NCI-H446 (cell line): ENCODE data around the gene TMEM127.
"Not testable (repeated sequence)": the region's sequence is repeated elsewhere in the genome, so short reads cannot be mapped to it uniquely, and the experiment has no call there.

Experiments used
- DNase-seq, 2 experiments: peaks; one replicate each; lab custom pipeline; 2025; lab: John Stamatoyannopoulos, UW

The TMEM127 gene, protein sequence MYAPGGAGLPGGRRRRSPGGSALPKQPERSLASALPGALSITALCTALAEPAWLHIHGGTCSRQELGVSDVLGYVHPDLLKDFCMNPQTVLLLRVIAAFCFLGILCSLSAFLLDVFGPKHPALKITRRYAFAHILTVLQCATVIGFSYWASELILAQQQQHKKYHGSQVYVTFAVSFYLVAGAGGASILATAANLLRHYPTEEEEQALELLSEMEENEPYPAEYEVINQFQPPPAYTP

DNA sequence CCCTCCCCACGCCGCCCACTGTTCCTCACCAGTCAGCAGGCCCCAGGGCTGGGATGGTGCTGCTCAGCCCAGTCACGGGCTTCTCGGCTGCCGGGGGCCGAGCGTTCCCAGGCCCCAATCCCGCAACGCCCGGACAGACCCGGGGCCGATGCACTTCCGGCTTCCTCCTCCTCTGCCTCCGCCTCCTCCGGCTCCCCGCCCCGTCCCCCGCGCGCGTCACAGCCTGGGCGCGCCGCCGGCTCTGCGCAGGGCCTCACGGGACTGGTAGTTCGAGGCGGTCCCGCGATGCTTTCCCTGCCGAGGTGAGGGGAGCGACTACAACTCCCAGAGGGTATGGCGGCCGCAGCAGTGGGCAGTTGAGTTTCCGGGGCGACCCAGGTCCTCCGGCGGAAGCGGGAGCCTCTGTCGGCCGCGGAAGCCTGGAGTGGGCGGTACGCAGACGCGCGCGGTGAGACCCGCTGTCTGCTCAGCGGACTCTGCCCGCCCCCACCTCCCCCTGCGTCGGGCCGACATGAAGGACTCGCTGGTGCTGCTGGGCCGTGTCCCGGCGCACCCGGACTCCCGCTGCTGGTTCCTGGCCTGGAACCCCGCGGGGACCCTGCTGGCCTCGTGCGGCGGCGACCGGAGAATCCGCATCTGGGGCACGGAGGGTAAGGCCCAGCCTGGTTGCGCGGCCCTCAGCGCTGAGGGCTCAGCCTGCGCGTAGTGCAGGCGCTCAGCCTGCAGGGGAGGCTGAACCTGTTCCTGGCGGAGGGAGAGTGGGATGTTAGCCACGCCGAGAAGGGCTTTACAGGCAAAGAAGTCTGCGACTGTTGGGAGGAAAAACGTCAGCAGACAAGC, at the start of gene TMEM127, which contains the start of gene CIAO1:
Gene TMEM127, minus strand, starts transcription at position 158 of the 840 bp plus-strand sequence. CDS start 616 bp downstream, outside the sequence.
Gene CIAO1, plus strand, starts transcription at position 386 of the 840 bp plus-strand sequence. Its CDS starts 126 bp downstream, at position 512.
- DNase-seq, result peak; percentile 93 to 97

DNA sequence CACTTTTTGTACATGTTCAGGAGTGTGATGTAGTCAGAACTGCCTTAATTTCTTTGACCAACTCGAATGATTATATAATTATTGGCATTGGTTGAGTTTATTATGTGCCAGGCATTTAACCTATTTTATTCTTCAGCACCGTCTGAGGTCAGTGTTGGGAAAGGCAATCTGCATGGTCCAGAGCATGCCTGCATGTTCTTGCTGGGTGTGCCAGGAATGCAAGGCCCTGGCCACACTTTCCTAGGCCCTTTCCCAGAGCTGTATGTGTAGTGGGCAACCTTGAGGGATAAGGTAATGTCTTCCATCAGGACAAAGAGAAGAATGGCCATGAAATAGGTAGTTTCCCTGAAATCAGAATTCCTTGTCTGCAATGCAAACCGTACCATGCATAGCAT, 49.2 kb upstream of the TMEM127 start:
- no peak for DNase-seq

DNA sequence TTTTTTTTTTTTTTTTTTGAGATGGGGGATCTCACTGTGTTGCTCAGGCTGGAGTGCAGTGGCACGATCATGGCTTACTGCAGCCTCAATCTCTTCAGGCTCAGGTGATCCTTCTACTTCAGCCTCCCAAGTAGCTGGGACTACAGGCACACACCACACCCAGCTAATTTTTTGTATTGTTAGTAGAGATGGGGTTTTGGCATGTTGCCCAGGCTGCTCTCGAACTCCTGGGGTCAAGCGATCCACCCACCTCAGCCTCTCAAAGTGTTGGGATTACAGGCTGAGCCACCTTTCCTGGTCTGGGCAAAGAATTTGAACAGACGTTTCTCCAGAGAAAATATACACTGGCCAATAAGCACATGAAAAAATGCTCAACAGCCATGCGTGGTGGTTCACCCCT, 42.5 kb upstream of the TMEM127 start:
- DNase-seq, result no peak

DNA sequence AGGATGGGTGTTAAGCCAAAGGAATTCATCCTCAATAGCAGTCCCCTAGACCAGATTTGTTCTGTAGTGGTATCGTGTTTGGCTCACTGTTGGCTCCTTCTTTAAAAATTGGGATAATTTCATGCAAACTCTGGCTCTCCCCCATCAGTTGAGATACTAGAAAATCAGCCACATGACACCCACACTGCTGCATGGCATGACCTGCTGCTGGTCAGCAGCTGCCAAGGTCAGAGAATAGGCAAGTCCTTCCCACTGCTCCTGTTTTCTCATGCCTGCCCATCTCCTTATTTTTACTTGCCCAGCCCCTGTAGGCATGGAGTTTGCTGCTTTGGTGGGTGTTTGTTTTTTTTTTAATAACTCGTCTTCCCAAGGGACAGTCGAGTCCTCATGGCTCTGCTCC, 40.6 kb upstream of the TMEM127 start:
- DNase-seq, result no peak

DNA sequence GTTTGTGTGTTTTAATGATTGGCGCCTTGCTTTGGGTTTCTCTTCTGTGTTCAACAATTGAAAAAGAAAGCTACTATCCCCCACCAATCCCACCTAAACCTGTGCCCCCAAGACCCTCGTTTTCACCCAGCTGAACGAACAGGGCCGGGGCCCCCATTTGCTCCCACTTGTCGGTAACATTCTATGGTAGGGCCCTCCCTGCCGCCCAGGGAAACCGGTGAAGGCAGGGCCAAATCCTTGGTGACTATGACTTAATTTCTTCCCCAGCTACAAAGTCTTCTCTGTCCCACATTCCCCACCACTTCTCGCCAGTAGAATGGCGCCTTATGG, 40.1 kb upstream of the TMEM127 start:
- no peak for DNase-seq

DNA sequence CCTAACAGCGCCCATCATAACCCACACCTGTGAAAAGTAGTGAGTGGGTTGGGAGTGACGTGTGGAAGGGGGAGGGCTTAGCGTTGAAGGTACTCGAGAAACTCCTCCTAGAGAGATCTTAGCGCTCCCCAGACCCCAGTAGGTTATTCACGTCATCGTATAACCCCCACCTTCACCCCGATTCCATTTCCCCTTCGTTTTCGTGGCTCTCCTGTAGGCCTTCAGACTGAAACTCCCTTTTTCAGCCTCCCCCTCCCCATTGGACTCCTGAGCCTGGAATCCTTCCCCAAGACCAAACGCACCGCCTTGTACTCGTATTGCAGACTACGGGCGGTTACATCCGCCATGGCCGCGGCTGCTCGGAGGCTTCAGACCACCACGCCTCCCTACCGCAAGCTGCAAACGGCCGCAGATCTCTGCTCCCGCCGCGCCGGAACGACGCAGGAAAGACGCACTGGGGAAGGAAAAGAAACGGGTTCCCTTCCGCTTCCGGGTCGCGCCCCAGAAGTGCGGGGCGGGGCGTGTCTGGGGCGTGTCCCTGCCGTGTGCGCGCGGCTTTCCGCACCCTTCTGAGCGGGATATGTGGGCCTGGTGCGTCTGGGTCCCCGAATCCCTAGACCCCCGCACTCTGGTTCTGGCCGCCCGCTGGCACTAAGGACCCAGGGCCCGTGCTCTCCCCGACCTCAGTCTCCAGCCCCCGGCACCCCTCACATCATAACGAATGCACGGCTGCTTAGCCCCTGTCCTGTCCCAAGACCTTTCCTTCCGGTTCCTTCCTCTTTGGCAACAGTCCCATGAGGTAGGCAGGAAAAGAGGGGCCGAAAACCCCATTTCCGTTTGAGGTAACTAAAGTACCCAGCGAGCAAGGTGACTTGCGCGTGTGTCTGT, 39.5 kb upstream of the TMEM127 start, which contains the start of gene SNRNP200:
Gene SNRNP200, minus strand, starts transcription at position 456 of the 888 bp plus-strand sequence. Its CDS starts 109 bp downstream, at position 347.
- peak; percentile 83 to 89 for DNase-seq

DNA sequence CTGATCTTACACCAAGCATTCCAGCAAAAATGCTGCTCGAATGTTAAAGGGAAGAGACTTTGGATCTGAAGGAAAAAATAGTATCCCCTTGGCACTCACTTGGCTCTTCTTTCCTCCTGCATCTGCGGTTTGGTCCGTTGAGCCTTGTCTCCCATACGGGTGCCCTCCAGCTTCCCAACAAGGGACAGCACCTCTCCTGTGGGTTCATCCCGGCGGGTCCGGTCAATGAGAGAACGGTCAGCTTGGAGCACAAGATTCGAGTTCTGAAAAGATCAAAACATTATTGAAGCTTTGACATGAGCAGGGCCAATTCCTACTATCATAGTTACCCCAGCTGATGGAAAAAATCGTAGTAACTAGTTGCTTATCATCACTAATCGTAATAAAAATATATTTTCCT, 38.8 kb upstream of the TMEM127 start:
- no peak for DNase-seq

DNA sequence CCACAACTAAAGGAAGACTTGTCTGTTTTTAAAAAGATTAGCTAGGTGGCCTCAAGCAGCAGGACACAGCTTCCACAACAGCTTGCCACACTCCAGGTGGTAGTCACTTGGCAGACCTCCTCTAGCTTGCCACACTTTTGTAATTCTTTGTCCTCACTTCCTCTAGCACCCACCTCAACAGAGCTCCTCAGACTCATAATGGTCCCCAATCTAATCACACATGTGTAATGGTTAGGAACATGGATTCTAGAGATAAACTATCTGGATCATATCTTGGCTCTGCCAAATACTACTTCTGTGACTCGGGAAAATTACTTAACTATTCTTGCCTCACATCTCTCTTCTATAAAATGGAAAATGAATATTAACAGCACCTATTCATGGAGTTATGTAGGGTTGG, 36.1 kb upstream of the TMEM127 start:
- no peak for DNase-seq

DNA sequence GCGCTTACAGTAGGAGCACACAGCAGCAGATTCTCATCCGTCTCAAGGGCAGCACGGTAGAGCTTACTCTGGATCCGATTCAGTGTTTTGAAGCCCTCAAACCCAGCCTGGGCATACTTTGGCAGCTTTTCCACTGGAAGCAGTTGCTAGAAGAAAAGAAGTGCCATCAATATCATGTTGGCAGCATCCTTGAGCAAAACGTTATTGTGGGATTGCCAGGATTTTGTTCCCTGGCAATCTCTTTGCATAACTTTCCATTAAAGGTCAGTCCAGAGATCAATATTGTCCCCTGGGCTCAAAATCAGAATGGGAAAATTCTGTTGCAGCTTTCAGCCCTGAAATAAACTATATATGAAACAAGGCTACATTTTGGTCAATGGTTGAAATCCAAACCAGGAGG, 31.1 kb upstream of the TMEM127 start:
- no peak for DNase-seq

DNA sequence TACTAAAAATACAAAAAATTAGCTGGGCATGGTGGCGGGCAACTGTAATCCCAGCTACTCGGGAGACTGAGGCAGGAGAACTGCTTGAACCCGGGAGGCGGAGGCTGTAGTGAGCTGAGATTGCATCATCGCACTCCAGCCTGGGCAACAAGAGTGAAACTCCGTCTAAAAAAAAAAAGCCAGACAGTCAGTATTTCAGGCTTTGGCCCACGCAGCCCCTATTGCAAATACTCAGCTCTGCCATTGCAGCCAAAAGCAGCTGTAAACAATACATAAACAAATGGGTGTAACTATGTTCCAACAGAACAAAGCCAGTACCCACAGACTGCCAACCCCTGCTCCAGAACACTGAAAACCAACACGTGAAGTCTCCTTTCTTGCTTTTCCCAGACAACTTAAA, 28.5 kb upstream of the TMEM127 start:
- not testable (repeated sequence) for DNase-seq

DNA sequence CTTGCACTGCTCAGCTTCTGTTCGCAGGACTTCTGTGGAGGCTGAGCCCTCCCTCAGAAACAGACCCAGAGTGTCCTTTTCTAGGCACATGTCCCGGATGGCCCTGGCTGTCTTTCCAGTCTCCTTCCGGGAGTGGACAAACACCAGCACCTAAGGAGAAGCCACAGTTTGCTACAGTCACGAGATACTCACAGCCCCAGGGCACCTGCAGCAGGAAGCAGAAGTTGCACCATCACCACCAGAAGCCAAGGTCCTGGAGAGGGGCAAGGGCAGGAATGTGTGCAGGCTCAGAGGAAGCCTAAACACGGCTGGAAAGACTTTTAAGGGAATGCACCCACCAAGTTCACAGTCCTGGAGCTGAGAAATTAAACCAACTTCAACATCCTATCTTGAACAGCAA, 26.0 kb upstream of the TMEM127 start:
- no peak for DNase-seq

DNA sequence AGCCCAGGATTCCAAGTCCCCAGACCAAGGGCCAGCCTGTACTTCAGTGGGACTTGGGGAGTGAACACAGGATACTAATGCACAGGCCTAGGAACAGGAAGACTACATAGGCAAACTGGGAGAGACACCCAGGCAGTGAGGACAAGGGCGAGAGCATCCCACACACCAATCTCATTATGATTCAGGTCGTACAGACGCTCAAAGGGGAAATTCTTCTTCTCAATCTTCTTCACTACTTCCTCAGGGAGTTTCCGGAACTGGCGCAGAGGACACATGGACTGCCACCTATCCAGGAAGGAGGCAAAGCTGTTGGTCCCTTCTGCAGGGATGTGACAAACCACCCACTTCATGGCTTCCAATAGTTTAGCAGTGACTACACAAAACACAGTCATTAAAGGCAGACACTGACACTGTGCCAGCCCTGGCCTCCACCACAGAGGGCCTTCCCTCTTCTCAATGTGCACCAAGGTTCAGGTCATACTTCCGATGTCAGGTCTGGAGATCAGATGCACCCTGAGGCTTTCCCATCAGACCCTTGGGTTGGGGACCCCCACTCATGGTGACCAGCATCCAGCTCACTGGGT, 21.6 kb upstream of the TMEM127 start:
- DNase-seq, result no peak

DNA sequence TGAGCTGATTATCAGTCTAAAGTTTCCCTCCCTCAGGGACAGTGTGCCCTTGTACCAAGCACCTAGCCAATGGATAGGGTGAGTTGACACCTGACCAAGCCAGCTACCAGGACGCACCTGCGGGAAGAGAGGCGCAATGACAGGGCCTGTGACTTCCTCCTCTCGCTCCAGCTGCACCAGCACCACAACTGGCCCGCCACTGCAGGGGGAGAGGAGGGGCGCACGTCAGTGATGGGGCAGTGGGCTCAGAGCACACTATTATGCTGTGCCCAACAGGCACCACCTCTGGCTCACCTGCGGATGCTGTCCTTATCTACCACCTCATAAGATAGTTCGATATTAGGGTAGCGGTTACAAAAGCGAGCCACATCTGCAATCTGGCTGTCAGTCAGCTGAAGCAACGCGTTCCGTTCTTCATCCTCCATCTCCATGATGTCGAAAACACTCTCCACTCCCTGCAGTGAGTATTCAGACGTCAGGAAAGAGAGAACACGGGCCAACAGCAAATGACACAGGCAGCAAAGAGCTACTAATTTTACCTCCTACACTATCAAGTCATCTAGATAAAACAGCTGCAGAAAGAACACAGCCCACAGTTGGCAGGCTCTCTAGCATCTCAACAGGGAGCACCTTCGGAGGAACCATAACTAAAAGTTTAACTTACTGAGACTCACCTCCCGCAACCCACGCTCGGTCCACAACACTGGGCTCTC, 11.1 kb upstream of the TMEM127 start:
- no peak for DNase-seq

DNA sequence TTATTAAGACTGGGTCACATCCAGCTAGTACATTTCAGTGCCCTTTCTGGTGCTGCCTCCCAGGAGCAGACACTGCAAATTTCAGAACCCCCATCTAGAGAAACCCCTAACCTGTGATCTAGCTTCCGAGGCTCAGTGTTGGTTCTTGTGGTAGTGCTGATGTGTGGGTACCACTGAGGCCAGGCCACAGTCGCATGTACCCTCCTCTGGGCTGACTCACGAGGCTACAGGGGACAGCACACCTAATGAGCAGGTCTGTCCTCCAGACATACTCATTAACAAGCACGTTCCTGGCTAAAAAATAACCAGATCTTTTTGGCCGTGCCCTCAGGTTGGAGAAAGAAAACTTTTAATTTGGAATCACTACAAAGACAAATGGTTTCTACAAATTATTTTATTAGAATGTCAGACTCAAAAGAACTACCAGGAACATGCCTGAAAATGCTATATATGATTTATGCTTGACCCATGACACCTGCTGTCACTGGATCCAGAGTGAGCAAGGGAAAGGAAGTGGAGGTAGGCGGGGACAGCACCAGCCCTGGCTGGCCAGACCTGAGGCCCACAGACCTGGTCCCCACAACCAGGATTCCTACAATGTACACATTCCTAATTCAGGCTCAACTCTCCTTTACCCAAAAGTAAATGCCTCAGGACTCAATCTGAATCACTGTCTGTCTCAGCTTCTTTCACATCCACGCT, 8.7 kb upstream of the TMEM127 start:
- no peak for DNase-seq

DNA sequence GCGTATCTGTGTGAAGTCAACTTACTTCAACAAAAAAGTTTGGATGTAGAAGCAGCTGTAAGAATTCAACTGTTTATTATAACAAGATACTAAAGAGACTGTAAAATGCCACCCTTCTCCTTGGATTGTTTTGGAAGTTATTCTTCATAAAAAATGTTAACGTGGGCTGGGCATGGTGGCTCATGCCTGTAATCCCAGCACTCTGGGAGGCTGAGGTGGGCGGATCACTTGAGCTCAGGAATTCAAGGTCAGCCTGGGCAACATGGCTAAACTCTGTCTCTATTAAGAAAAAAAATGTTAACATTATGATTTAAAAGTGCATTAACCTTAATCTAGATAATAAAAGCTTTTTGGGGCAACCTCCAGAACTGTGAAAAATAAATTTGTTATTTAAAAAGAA, 8.0 kb upstream of the TMEM127 start:
- no peak for DNase-seq

DNA sequence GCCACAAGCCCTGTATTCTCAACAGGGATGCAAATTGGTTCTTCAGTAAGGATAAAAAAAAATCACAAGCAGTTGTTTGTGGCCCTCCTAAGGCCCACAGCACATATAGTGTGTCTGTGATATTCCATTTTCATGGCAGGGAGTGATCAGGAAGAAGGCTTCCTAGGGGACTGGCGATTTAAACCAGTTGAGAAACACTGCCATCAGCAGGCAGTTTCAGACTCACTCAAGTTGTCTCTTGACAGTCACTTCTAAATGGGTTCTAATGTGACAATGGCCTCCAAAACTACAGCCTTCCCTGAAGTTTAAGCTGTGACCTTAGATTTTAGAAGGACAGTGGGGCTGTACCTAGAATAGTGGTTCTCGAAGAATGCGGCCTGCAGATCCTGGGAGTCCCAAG, 6.2 kb upstream of the TMEM127 start:
- no peak for DNase-seq

DNA sequence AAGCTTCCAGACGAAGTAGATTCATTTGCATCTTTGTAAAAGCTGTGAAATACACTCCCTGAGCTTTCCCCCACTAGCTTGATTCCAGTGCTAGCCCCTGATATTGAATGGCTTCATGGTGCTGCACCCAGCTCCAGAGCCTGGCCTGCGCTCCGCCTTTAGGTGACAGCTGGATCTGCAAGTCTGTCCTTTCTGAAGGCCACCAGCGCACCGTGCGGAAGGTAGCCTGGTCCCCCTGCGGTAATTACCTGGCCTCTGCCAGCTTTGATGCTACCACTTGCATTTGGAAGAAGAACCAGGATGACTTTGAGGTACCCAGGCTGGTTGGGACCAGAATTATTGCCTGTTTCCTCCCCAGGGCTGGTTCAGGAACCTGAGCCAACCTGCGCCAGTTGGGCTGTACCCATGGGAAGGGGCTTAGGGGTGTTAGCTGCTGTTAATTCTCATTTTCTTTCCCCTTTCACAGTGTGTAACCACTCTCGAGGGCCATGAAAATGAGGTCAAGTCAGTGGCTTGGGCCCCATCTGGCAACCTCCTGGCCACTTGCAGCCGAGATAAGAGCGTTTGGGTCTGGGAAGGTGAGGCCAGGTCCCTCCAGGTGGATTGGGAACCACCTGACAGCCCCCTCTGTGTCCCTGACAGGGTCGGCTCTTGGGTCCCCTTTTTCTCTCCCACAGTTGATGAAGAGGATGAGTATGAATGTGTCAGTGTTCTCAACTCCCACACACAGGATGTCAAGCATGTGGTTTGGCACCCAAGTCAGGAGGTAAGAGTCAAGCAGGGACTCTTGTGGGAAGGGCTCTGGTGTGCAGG, 1.6 kb upstream of the TMEM127 start:
- DNase-seq, result peak in 1 of 2 experiments; percentile 39

DNA sequence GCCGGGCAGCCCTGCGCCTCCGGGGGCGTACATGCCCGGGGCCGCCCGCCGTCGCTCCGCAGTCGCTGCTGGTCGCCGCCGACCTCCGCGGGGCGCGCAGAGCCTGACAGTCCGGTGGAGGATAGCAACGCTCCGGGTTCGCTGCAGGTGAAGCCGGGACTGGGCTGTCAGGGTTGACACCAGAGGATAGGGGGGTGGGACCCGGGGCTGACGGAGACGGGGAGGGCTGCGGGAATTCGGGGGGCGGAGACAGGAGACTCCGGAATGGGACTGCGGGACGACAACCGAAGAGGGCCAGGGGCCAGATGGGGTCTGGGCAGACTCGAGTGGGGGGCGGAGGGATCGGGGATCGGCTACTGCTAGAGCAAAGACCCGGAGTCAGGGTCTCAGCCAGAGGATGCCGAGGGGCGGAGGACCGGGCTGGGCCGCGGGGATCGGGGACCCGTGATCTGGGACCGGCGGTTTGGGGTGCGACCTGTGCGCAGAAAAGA, 403 bp downstream of the TMEM127 start:
- no peak for DNase-seq

DNA sequence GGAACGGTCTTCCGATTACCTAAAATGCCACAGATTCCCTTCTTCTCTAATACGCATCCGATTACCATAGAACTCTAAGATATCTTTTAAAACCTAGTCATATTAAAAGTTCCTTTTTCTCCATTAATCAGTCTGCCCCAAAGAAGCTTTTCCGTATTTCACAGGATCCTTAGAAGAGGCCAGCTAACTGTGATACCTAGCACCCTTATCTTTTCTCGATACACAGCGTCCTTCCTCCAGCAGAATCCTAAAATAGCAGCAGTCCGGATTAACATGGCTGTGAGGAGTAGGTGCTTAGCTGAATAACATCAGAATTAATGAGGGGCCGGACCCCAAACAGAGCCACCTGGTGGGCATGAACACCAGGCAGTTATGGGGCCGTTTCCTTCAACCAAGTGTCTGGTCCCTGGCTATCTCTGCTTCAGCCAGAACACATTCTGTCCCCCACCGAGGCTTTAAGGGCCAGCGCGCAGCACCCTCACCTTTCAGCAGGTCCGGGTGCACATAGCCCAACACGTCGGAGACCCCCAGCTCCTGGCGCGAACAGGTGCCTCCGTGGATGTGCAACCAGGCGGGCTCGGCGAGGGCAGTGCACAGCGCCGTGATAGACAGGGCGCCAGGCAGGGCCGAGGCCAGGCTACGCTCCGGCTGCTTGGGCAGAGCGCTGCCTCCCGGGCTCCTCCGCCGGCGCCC, 995 bp downstream of the TMEM127 start:
- peak in 1 of 2 experiments; percentile 22 for DNase-seq
